Testis (tissue), 2 donors: Measurements from ENCODE around the gene CCNC.

Source experiments
- CTCF ChIP-seq, 3 experiments: fragments of 450-650 bp in 2 of 3; fragments of 200-600 bp in 1 of 3; sonication (generic) in 1 of 3; IDR thresholded peaks; one replicate each; pipeline ENCODE4 v1.5.1; 2016 to 2019; ENCODE audit warnings: antibody characterized with exemption in 3 of 3, mild to moderate bottlenecking in 2 of 3, moderate library complexity in 1 of 3
- POLR2A ChIP-seq: fragments of 450-650 bp; IDR thresholded peaks from one replicate; pipeline ENCODE4 v1.6.1; 2017; ENCODE audit warnings: antibody characterized with exemption, mild to moderate bottlenecking, moderate library complexity

- TF ChIP-seq CTCF (IDR thresholded peaks at IDR 0.05) (no peak), POLR2A (no peak)
Observed at GRCh38 chr6:99543968-99544367, 24.5 kb downstream of the CCNC start.
